ENCODE measurements around the gene MFSD2A. TPM values are rescaled to one million over a fixed set of nuclear protein-coding genes. Genes with fewer than 3 reads are reported as not detected.

The MFSD2A gene
- total RNA-seq, 1 experiment from 2014 or later: 19.9 TPM

DNA sequence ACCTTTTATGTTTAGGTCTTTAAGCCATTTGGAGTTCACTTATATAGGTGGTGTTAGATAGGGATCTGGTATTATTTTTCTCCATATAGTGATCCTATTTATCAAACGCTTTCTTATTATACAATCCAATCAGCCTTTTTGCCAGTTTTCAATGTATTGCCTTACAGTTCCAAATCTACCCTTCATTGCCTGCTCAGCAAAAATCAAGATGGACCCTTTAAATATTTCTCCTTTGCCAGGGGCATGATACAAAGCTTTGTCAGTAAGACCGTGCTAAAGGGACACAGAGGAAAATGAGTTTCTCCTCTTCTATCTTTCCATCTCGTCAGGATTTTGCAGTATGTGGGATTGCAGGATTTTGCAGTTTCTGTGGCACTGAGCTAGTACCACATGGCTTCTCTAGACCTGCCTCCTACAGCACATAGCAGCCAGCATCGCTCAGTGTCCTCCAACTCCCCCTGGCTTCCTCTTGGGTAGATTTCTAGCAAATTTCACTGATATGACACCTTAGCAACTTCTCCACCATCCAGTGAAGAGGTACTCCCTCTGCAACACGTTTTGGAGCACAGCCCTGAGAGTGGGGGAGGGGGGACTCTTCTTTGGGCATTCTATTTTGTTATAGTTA is 63.1 kb downstream of the MFSD2A start:
- no peak overlapping the region for H4K8ac ChIP-seq (replicated peaks; ENCODE audit: insufficient read length, low read depth, low read length)
- peak; percentile 39 for DNase-seq
- H3K79me2 ChIP-seq (ENCODE audit: insufficient read depth, low read length): no peaks in the 10 kb centered on the region
- H3K23ac ChIP-seq (ENCODE audit: insufficient read length, low read depth, low read length): no peak overlapping the region
- H4K5ac ChIP-seq (ENCODE audit: insufficient read length, low read depth, low read length): no peak overlapping the region
- H3K4me2 ChIP-seq (ENCODE audit: insufficient read depth, insufficient read length, low read length): no peak overlapping the region
- no peaks in the 10 kb centered on the region for H3K27me3 ChIP-seq (ENCODE audit: insufficient read depth, low read length)
- no CpG with 5 or more reads among the region's 5 CpGs for WGBS (ENCODE audit: extremely low coverage, insufficient read length, low lambda C conversion rate)
- Mint-ChIP-seq H3K27ac (no peak overlapping the region), H3K4me3 (no peak overlapping the region), H3K36me3 (ENCODE audit: insufficient read depth in 1 of 3, low read depth in 3 of 3) (peaks cover 0 to 6% (median 0%) of the 10 kb centered on the region in 3 experiments; a peak in 1 of 7 replicates), H3K27me3 (ENCODE audit: low read depth) (no peaks in the 10 kb centered on the region), H3K4me1 (peaks cover 0 to 2% of the 10 kb centered on the region in 2 experiments; a peak in 1 of 4 replicates), H3K9me3 (peaks cover 0 to 19% of the 10 kb centered on the region in 2 experiments; a peak in 2 of 5 replicates)
- H4K91ac ChIP-seq (ENCODE audit: insufficient read length, low read depth, low read length): no peak overlapping the region
- no peak overlapping the region for H2BK12ac ChIP-seq (ENCODE audit: insufficient read length, low read depth, low read length)
- H2BK120ac ChIP-seq (ENCODE audit: low read depth, low read length, poor library complexity, severe bottlenecking): no peak overlapping the region
- H3K4ac ChIP-seq (ENCODE audit: low read depth, low read length): no peak overlapping the region
- no peak overlapping the region for H3K56ac ChIP-seq (ENCODE audit: insufficient read length, low read depth, low read length)
- no peaks in the 10 kb centered on the region for H3K23me2 ChIP-seq (ENCODE audit: insufficient read length, low read depth, low read length, poor library complexity, severe bottlenecking)
- no peak overlapping the region for H2AK5ac ChIP-seq (ENCODE audit: insufficient read length, low read length)
- no peak overlapping the region for H2AFZ ChIP-seq (ENCODE audit: low read length)
- H3K18ac ChIP-seq (ENCODE audit: insufficient read length, low read depth, low read length): no peak overlapping the region
- no peaks in the 10 kb centered on the region for H3K9me3 ChIP-seq (ENCODE audit: control insufficient read depth, low read depth, low read length)
- H3K4me1 ChIP-seq (ENCODE audit: insufficient read depth, low read length): no peaks in the 10 kb centered on the region
- H3K14ac ChIP-seq (ENCODE audit: insufficient read depth, low read length): no peak overlapping the region
- peak; percentile 29; the same call in 2 of the 3 replicates for TF ChIP-seq CTCF (conservative IDR thresholded peaks at IDR 0.05)
- H2BK20ac ChIP-seq (ENCODE audit: low read depth, low read length, poor library complexity, severe bottlenecking): no peak overlapping the region
- H3K27ac ChIP-seq (ENCODE audit: insufficient read length, low read depth, low read length): no peak overlapping the region
- no peak overlapping the region for H3K9ac ChIP-seq (ENCODE audit: extremely low read depth, insufficient read length, low read length)
- no peak overlapping the region for H2BK5ac ChIP-seq (ENCODE audit: insufficient read length, low read length)
- no peaks in the 10 kb centered on the region for H4K20me1 ChIP-seq (ENCODE audit: control insufficient read depth, insufficient read depth, insufficient read length)
- no peak overlapping the region for H3T11ph ChIP-seq (ENCODE audit: low read length)
- no peaks in the 10 kb centered on the region for H3K79me1 ChIP-seq (ENCODE audit: insufficient read depth, low read depth, low read length, poor library complexity, severe bottlenecking)
- H2BK15ac ChIP-seq (ENCODE audit: low read depth, low read length): no peak overlapping the region

Other genes with a start within 250 kb of the MFSD2A start
- 36.3 and 38.8 TPM in 2 replicates for gene PPIE, start 216.3 kb upstream of the MFSD2A start, total RNA-seq (2021)
- 3.7 and 4.3 TPM in 2 replicates for gene OXCT2, start 183.8 kb upstream of the MFSD2A start, total RNA-seq (2021)
- gene BMP8B, start 166.3 kb upstream of the MFSD2A start, total RNA-seq (2021): 0.33 and 0.42 TPM in 2 replicates
- 25.4 and 28.2 TPM in 2 replicates for gene TRIT1, start 71.6 kb upstream of the MFSD2A start, total RNA-seq (2021)
- gene MYCL, start 53.2 kb upstream of the MFSD2A start, total RNA-seq (2021): 17.6 and 18.4 TPM in 2 replicates
- 255 and 268 TPM in 2 replicates for gene CAP1, start 85.6 kb downstream of the MFSD2A start, total RNA-seq (2021)
- gene PPT1, start 142.1 kb downstream of the MFSD2A start, total RNA-seq (2021): 104 and 109 TPM in 2 replicates
- 18.4 and 19.2 TPM in 2 replicates for gene RLF, start 206.2 kb downstream of the MFSD2A start, total RNA-seq (2021)

Data from H9 (cell line).